ENCODE data around the gene PDE9A. TPM values are rescaled to one million over a fixed set of nuclear protein-coding genes. Genes with fewer than 3 reads are reported as not detected.

Gene PDE9A
- total RNA-seq, 1 experiment from 2014 or later, result 44.8 TPM

GRCh38 chr21:42705746-42706374, 52.4 kb downstream of the PDE9A start (continued):
- TF ChIP-seq ZNF425 (CRISPR knock-in tag; conservative IDR thresholded peaks at IDR 0.05) (no peak), CBFB (CRISPR knock-in tag; IDR thresholded peaks at IDR 0.05; ENCODE audit: low read depth) (no peak)

GRCh38 chr21:42706765-42707164, 53.3 kb downstream of the PDE9A start:
- TF ChIP-seq ZNF671 (CRISPR knock-in tag; IDR thresholded peaks at IDR 0.05), result no peak
- no peak for TF ChIP-seq ATF3 (CRISPR knock-in tag; conservative IDR thresholded peaks at IDR 0.05)
- TF ChIP-seq MYBL2 (CRISPR knock-in tag; IDR thresholded peaks at IDR 0.05), result no peak
- TF ChIP-seq GRHL2 (CRISPR knock-in tag; IDR thresholded peaks at IDR 0.05; ENCODE audit: insufficient replicate concordance, severe bottlenecking), result no peak
- no peak for TF ChIP-seq PREB (CRISPR knock-in tag; IDR thresholded peaks at IDR 0.05; ENCODE audit: borderline replicate concordance)
- TF ChIP-seq GTF2I (CRISPR knock-in tag; conservative IDR thresholded peaks at IDR 0.05), result no peak
- no peak for TF ChIP-seq IRF1 (CRISPR knock-in tag; IDR thresholded peaks at IDR 0.05)
- no peak for TF ChIP-seq TP53 (CRISPR knock-in tag; IDR thresholded peaks at IDR 0.05)
- peaks cover 6% of the 10 kb centered on the region for H3K9me3 Mint-ChIP-seq
- ATAC-seq (no peak), DNase-seq (ENCODE audit: low spot score) (no peak)
- peaks cover 22% of the 10 kb centered on the region for H3K36me3 Mint-ChIP-seq
- H3K27me3 Mint-ChIP-seq (ENCODE audit: low read depth), result no peaks in the 10 kb centered on the region
- ChIA-PET POLR2A (no interaction called here), CTCF (interaction anchor here (1.1 to 2.8 kb wide), 4 partner anchors 14 to 114 kb away, joined by 3 to 12 read pairs (median 6); no protein-coding TSS in a partner anchor)
- no peak overlapping the region for H3K4me3 Mint-ChIP-seq
- peaks cover 31% of the 10 kb centered on the region for H3K4me1 Mint-ChIP-seq
- H3K27ac Mint-ChIP-seq, result no peak overlapping the region

- H3K36me3 Mint-ChIP-seq, result peaks cover 16% of the 10 kb centered on the region
- H3K27me3 Mint-ChIP-seq (ENCODE audit: low read depth), result no peaks in the 10 kb centered on the region
- 0 out of 2 replicates have a peak overlapping the region, but pooled peaks have one; percentile 58 for H3K27ac Mint-ChIP-seq
- ATAC-seq (peak; percentile 43), DNase-seq (ENCODE audit: low spot score) (no peak)
- TF ChIP-seq GTF2I (CRISPR knock-in tag; conservative IDR thresholded peaks at IDR 0.05), result no peak
- TF ChIP-seq ZNF671 (CRISPR knock-in tag; IDR thresholded peaks at IDR 0.05), result no peak
- no peak for TF ChIP-seq USF1 (CRISPR knock-in tag; IDR thresholded peaks at IDR 0.05)
- TF ChIP-seq ZNF423 (CRISPR knock-in tag; IDR thresholded peaks at IDR 0.05), result no peak
- TF ChIP-seq ZNF425 (CRISPR knock-in tag; conservative IDR thresholded peaks at IDR 0.05), result no peak
- H3K9me3 Mint-ChIP-seq, result peaks cover under 1% of the 10 kb centered on the region
- ChIA-PET POLR2A (no interaction called here), CTCF (interaction anchor here (1.4 to 2.0 kb wide), 2 partner anchors 13 to 114 kb away, joined by 5 to 8 read pairs; no protein-coding TSS in a partner anchor)
- H3K4me1 Mint-ChIP-seq, result peaks cover 31% of the 10 kb centered on the region
- H3K4me3 Mint-ChIP-seq, result no peak overlapping the region
Observed at GRCh38 chr21:42707207-42707830, 53.9 kb downstream of the PDE9A start.

All from WTC11 (cell line).